H9 (cell line): Measurements from ENCODE around the gene STK11IP. TPM values are rescaled to one million over a fixed set of nuclear protein-coding genes. Genes with fewer than 3 reads are reported as not detected.

Source experiments
- DNase-seq: peaks from one replicate; pipeline ENCODE4 v3.0.0-alpha.2; 2017
- H2AFZ ChIP-seq: one replicate; pipeline ENCODE4 v1.6.1; 2013; ENCODE audit warnings: mild to moderate bottlenecking, low read length, control low read depth, moderate library complexity
- H2AK5ac ChIP-seq: 2 replicates; pipeline ENCODE4 v1.6.1; 2013; ENCODE audit warnings: low read length, control low read depth, mixed read lengths; ENCODE audit not compliant: insufficient read length
- H2BK120ac ChIP-seq: one replicate; pipeline ENCODE4 v1.6.1; 2013; ENCODE audit warnings: low read depth, mild to moderate bottlenecking, low read length, control low read depth, inconsistent platforms; ENCODE audit not compliant: poor library complexity, severe bottlenecking
- H2BK12ac ChIP-seq: 2 replicates; pipeline ENCODE4 v1.6.1; 2013; ENCODE audit warnings: low read length, control low read depth, mixed read lengths, low read depth; ENCODE audit not compliant: insufficient read length
- H2BK15ac ChIP-seq: 2 replicates; pipeline ENCODE4 v1.6.1; 2013; ENCODE audit warnings: low read depth, low read length, control low read depth
- H2BK20ac ChIP-seq: one replicate; pipeline ENCODE4 v1.6.1; 2013; ENCODE audit warnings: low read depth, mild to moderate bottlenecking, low read length, control low read depth, inconsistent platforms; ENCODE audit not compliant: poor library complexity, severe bottlenecking
- H2BK5ac ChIP-seq: 2 replicates; pipeline ENCODE4 v1.6.1; 2013; ENCODE audit warnings: low read length, control low read depth, mixed read lengths; ENCODE audit not compliant: insufficient read length
- H3K14ac ChIP-seq: 2 replicates; pipeline ENCODE4 v1.6.1; 2013; ENCODE audit warnings: low read length, control low read depth; ENCODE audit not compliant: insufficient read depth
- H3K18ac ChIP-seq: 2 replicates; pipeline ENCODE4 v1.6.1; 2013; ENCODE audit warnings: low read depth, mild to moderate bottlenecking, mixed read lengths, low read length, control low read depth; ENCODE audit not compliant: insufficient read length
- H3K23ac ChIP-seq: 2 replicates; pipeline ENCODE4 v1.6.1; 2013; ENCODE audit warnings: low read length, control low read depth, mixed read lengths, low read depth; ENCODE audit not compliant: insufficient read length
- H3K23me2 ChIP-seq: 2 replicates; pipeline ENCODE4 v1.6.1; 2013; ENCODE audit warnings: low read depth, mild to moderate bottlenecking, mixed read lengths, low read length, control low read depth; ENCODE audit not compliant: insufficient read length, poor library complexity, severe bottlenecking
- H3K27ac ChIP-seq: 2 replicates; pipeline ENCODE4 v1.5.1; 2013; ENCODE audit warnings: low read length, control low read depth, mixed read lengths, low read depth; ENCODE audit not compliant: insufficient read length
- H3K27me3 ChIP-seq: 2 replicates; pipeline ENCODE4 v1.6.1; 2013; ENCODE audit warnings: low read length, control low read depth, inconsistent platforms; ENCODE audit not compliant: insufficient read depth
- H3K4ac ChIP-seq: 2 replicates; pipeline ENCODE4 v1.6.1; 2013; ENCODE audit warnings: low read depth, mild to moderate bottlenecking, control low read depth, inconsistent platforms, low read length, moderate library complexity
- H3K4me1 ChIP-seq: 2 replicates; pipeline ENCODE4 v1.6.1; 2013; ENCODE audit warnings: low read length, control low read depth, inconsistent platforms; ENCODE audit not compliant: insufficient read depth
- H3K4me2 ChIP-seq: 2 replicates; pipeline ENCODE4 v1.6.1; 2013; ENCODE audit warnings: low read length, control low read depth, mixed read lengths; ENCODE audit not compliant: insufficient read length, insufficient read depth
- H3K56ac ChIP-seq: 2 replicates; pipeline ENCODE4 v1.6.1; 2013; ENCODE audit warnings: low read depth, mild to moderate bottlenecking, mixed read lengths, low read length, control low read depth; ENCODE audit not compliant: insufficient read length
- H3K79me1 ChIP-seq: 2 replicates; pipeline ENCODE4 v1.6.1; 2013; ENCODE audit warnings: low read depth, mild to moderate bottlenecking, moderate library complexity, low read length, control low read depth, inconsistent platforms; ENCODE audit not compliant: insufficient read depth, poor library complexity, severe bottlenecking
- H3K79me2 ChIP-seq: 2 replicates; pipeline ENCODE4 v1.6.1; 2013; ENCODE audit warnings: low read length, control low read depth, inconsistent platforms; ENCODE audit not compliant: insufficient read depth
- H3K9ac ChIP-seq: 2 replicates; pipeline ENCODE4 v1.6.1; 2013; ENCODE audit warnings: low read length, control low read depth, mixed read lengths; ENCODE audit not compliant: insufficient read length; ENCODE audit errors: extremely low read depth
- H3K9me3 ChIP-seq: one replicate; pipeline ENCODE4 v1.6.1; 2013; ENCODE audit warnings: low read depth, low read length, inconsistent platforms; ENCODE audit not compliant: control insufficient read depth
- H3T11ph ChIP-seq: one replicate; pipeline ENCODE4 v1.6.1; 2013; ENCODE audit warnings: mild to moderate bottlenecking, low read length, control low read depth, inconsistent platforms
- H4K20me1 ChIP-seq: one replicate; pipeline ENCODE4 v1.6.1; 2013; ENCODE audit not compliant: control insufficient read depth, insufficient read length, insufficient read depth
- H4K5ac ChIP-seq: 2 replicates; pipeline ENCODE4 v1.6.1; 2013; ENCODE audit warnings: low read depth, mild to moderate bottlenecking, mixed read lengths, low read length, control low read depth; ENCODE audit not compliant: insufficient read length
- H4K8ac ChIP-seq: replicated peaks from 2 replicates; pipeline ENCODE4 v1.6.1; 2013; ENCODE audit warnings: low read length, control low read depth, mixed read lengths, low read depth; ENCODE audit not compliant: insufficient read length
- H4K91ac ChIP-seq: 2 replicates; pipeline ENCODE4 v1.6.1; 2013; ENCODE audit warnings: low read depth, mild to moderate bottlenecking, moderate library complexity, mixed read lengths, low read length, control low read depth; ENCODE audit not compliant: insufficient read length
- H3K27ac Mint-ChIP-seq, 3 experiments: 2 replicates in 2 of 3; 3 replicates in 1 of 3; pipeline ENCODE4 v1.8.0; 2020 to 2021; ENCODE audit warnings: mixed read lengths in 3 of 3, mild to moderate bottlenecking in 1 of 3, moderate library complexity in 1 of 3
- H3K27me3 Mint-ChIP-seq: 2 replicates; pipeline ENCODE4 v1.8.0; 2021; ENCODE audit warnings: low read depth, mild to moderate bottlenecking, moderate library complexity, mixed read lengths
- H3K36me3 Mint-ChIP-seq, 3 experiments: 2 replicates in 2 of 3; 3 replicates in 1 of 3; pipeline ENCODE4 v1.8.0; 2020 to 2021; ENCODE audit warnings: low read depth in 3 of 3, mixed read lengths in 3 of 3; ENCODE audit not compliant: insufficient read depth in 1 of 3
- H3K4me1 Mint-ChIP-seq, 2 experiments: 2 replicates each; pipeline ENCODE4 v1.8.0; 2020; ENCODE audit warnings: mixed read lengths in 2 of 2
- H3K4me3 Mint-ChIP-seq, 2 experiments: 2 replicates in 1 of 2; 3 replicates in 1 of 2; pipeline ENCODE4 v1.8.0; 2020 to 2021; ENCODE audit warnings: mild to moderate bottlenecking in 2 of 2, mixed read lengths in 2 of 2, moderate library complexity in 1 of 2
- H3K9me3 Mint-ChIP-seq, 2 experiments: 2 replicates in 1 of 2; 3 replicates in 1 of 2; pipeline ENCODE4 v1.8.0; 2020; ENCODE audit warnings: mild to moderate bottlenecking in 2 of 2, mixed read lengths in 2 of 2, moderate library complexity in 1 of 2
- CTCF ChIP-seq: fragments of 200-600 bp; sonication (generic); conservative IDR thresholded peaks from 3 replicates; pipeline ENCODE4 v1.8.0; 2021; ENCODE audit warnings: antibody characterized with exemption, mild to moderate bottlenecking
- WGBS: extraction: QIAGEN DNeasy Blood & Tissue Kit; methylation state at CpG from one replicate; pipeline ENCODE4 v1.1.7; 2013; ENCODE audit warnings: missing lambda C conversion rate, low lambda C conversion rate, mixed read lengths; ENCODE audit not compliant: insufficient read length; ENCODE audit errors: extremely low coverage; 5-methylcytosine and 5-hydroxymethylcytosine counted together
- total RNA-seq: library from RNA; stranded (reverse); gene quantifications from 2 replicates; pipeline ENCODE4 v1.2.1, GENCODE V29; 2021

STK11IP gene
- total RNA-seq, 1 experiment from 2014 or later, result 31.1 TPM

GRCh38 chr2:219616550-219616949 lies 18.9 kb downstream of the STK11IP start:
- Mint-ChIP-seq H3K27ac (peak overlapping the region in 1 of 3 experiments; percentile 28; a peak in 1 of 7 replicates), H3K4me1 (peaks cover 0 to 3% of the 10 kb centered on the region in 2 experiments; a peak in 3 of 4 replicates), H3K4me3 (no peak overlapping the region), H3K9me3 (no peaks in the 10 kb centered on the region), H3K36me3 (peaks cover 0 to 17% (median 7%) of the 10 kb centered on the region in 3 experiments; a peak in 4 of 7 replicates), H3K27me3 (no peaks in the 10 kb centered on the region; the same call in 1 of the 2 replicates)
- H3K23ac ChIP-seq, result no peak overlapping the region
- no peak overlapping the region for H4K91ac ChIP-seq
- no peak overlapping the region for H2AFZ ChIP-seq
- H4K8ac ChIP-seq, result no peak overlapping the region
- no peaks in the 10 kb centered on the region for H3K9me3 ChIP-seq
- WGBS, result no CpG with 5 or more reads among the region's 4 CpGs
- no peak for TF ChIP-seq CTCF
- H2AK5ac ChIP-seq, result no peak overlapping the region
- no peak overlapping the region for H3K4me2 ChIP-seq
- H3K9ac ChIP-seq, result no peak overlapping the region
- no peak overlapping the region for H3K18ac ChIP-seq
- no peak overlapping the region for H2BK120ac ChIP-seq
- no peak overlapping the region for H2BK12ac ChIP-seq
- H4K20me1 ChIP-seq, result no peaks in the 10 kb centered on the region
- DNase-seq, result no peak
- H3K79me2 ChIP-seq, result no peaks in the 10 kb centered on the region
- no peak overlapping the region for H3K56ac ChIP-seq
- no peak overlapping the region for H2BK20ac ChIP-seq
- H3K79me1 ChIP-seq, result no peaks in the 10 kb centered on the region
- no peak overlapping the region for H2BK5ac ChIP-seq
- H3T11ph ChIP-seq, result no peak overlapping the region
- no peak overlapping the region for H2BK15ac ChIP-seq
- H3K27me3 ChIP-seq, result no peaks in the 10 kb centered on the region
- H3K14ac ChIP-seq, result no peak overlapping the region
- H3K23me2 ChIP-seq, result no peaks in the 10 kb centered on the region
- H3K27ac ChIP-seq, result no peak overlapping the region
- H3K4me1 ChIP-seq, result no peaks in the 10 kb centered on the region
- H4K5ac ChIP-seq, result no peak overlapping the region
- H3K4ac ChIP-seq, result no peak overlapping the region
